OCI-LY3 (cell line): ENCODE results near the gene VPS72.

Experiments
- CTCF ChIP-seq: fragments of 200-600, 300-600 bp; sonication (generic); IDR thresholded peaks from 2 replicates; pipeline ENCODE4 v1.5.1; 2014; ENCODE audit warnings: antibody characterized with exemption, low read length, low read depth
- EZH2phosphoT487 ChIP-seq: fragments of 200-600 bp; shearing (Covaris generic); IDR thresholded peaks from 2 replicates; pipeline ENCODE4 v1.6.1; 2018; ENCODE audit warnings: antibody characterized with exemption, mixed run types, low read depth

- TF ChIP-seq CTCF = no peak
- TF ChIP-seq EZH2phosphoT487 = no peak
Observed at GRCh38 chr1:151146412-151147131, 43.4 kb downstream of the VPS72 start, which contains the start of gene SEMA6C.
